Tibial nerve (tissue), 4 donors: Measurements from ENCODE around the gene C9.

Experiments used
- EP300 ChIP-seq, 2 donors: sonication (generic); formaldehyde crosslinking; IDR thresholded peaks; one replicate each; pipeline ENCODE4 v1.6.1; 2017; ENCODE audit warnings: antibody characterized with exemption in 2 of 2, mild to moderate bottlenecking in 1 of 2
- POLR2A ChIP-seq, 2 donors: fragments of 450-650 bp; IDR thresholded peaks; one replicate each; pipeline ENCODE4 v1.6.1; 2017; ENCODE audit warnings: antibody characterized with exemption in 2 of 2, mild to moderate bottlenecking in 2 of 2, moderate library complexity in 2 of 2
- TF ChIP-seq, protein P1 (sequence below), 5 experiments: fragments of 200-600 bp in 3 of 5; fragments of 450-650 bp in 2 of 5; sonication (generic) in 3 of 5; IDR thresholded peaks; one replicate each; pipeline ENCODE4 v1.5.1; 2016 to 2019; ENCODE audit warnings: antibody characterized with exemption in 5 of 5, mild to moderate bottlenecking in 3 of 5, moderate library complexity in 2 of 5

DNA sequence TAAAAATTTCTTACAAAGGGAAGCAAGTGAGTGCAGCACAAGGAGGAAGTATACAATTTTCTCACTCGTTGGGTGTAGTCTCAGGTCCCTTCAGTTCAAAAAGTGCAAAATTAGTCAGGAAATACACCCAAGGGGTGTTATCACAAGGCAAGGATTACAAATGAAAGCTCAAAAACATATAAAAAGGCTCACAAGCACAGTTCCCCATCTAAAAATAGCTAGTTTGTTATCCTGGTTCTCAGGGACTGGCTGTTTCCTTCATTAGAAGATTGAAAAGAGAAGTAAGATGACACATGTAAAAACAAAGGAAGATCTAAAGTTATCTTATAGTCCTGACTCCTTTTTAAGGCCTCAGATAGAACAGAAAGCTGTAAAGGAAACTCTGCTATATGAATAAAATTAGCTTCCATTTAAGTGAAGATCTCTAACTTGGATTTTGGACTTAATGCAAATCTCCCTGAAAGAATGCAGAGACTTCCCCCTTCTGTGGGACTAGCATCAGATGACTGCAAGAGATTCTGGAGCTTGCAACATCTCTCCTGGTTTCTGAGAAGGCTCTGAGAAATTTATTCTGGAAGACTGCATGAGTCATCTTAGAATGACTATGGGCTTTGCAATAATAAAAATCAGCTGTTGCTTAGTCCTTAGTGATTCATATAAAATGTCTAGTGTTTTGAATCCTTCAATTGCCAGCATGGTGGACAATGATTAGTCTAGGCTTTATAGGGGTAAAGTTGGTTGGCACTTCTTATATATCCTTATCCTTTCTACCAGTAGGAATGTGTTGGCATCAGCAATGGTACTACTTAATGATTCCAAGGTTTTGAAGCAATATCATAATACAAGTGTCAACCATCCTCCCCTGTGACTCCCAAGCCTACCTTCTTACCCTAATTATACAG is 35.1 kb upstream of the C9 start:
- no peak for TF ChIP-seq POLR2A (IDR thresholded peaks at IDR 0.05)
- TF ChIP-seq, protein P1, sequence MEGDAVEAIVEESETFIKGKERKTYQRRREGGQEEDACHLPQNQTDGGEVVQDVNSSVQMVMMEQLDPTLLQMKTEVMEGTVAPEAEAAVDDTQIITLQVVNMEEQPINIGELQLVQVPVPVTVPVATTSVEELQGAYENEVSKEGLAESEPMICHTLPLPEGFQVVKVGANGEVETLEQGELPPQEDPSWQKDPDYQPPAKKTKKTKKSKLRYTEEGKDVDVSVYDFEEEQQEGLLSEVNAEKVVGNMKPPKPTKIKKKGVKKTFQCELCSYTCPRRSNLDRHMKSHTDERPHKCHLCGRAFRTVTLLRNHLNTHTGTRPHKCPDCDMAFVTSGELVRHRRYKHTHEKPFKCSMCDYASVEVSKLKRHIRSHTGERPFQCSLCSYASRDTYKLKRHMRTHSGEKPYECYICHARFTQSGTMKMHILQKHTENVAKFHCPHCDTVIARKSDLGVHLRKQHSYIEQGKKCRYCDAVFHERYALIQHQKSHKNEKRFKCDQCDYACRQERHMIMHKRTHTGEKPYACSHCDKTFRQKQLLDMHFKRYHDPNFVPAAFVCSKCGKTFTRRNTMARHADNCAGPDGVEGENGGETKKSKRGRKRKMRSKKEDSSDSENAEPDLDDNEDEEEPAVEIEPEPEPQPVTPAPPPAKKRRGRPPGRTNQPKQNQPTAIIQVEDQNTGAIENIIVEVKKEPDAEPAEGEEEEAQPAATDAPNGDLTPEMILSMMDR (IDR thresholded peaks at IDR 0.05) = no peak
- peak; percentile 47 to 89 for TF ChIP-seq EP300 (IDR thresholded peaks at IDR 0.05)
